ENCODE measurements around the gene RBM39.
A peak's percentile ranks its signal among the peaks of the same experiment; 100 is the strongest.
"Not testable (repeated sequence)": the region's sequence is repeated elsewhere in the genome, so short reads cannot be mapped to it uniquely, and the experiment has no call there.

RBM39 gene

DNA sequence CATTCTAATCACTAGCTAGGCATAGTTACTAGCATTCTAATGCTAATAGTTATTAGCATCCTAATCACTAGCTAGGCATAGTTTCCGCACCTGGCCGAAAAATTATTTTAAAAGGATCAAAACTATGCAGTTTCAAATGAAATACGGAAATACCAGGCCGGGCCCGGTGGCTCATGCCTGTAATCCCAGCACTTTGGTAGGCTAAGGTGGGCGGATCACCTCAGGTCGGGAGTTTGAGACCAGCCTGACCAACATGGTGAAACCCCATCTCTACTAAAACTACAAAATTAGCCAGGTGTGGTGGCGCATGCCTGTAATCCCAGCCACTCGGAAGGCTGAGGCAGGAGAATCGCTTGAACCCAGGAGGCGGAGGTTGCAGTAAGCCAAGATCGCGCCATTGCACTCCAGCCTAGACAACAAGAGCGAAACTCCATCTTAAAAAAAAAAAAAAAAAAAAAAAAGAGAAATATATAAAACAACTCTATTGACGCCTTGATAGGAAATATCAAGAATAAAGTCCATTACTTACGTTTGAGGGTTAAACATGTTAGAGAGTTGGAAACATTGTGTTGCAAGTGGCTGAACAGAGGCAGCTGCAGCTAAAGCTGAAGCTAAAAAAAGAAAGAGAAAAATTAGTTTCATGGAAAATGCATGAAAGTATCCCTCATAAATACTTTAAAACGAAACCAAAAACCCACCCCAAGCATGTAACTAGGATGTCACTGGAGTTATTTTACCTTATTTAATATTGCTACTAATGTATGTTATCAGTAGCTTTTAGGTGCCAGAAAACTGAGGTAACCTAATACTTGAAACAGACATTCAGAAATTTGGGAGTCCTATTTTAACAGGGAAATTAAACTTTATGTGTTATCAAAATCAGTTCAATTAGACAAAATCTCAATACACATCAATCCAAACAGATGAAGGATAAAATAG is 35.2 kb downstream of the RBM39 start:
- not testable (repeated sequence) for DNase-seq (ENCODE audit: low spot score)

DNA sequence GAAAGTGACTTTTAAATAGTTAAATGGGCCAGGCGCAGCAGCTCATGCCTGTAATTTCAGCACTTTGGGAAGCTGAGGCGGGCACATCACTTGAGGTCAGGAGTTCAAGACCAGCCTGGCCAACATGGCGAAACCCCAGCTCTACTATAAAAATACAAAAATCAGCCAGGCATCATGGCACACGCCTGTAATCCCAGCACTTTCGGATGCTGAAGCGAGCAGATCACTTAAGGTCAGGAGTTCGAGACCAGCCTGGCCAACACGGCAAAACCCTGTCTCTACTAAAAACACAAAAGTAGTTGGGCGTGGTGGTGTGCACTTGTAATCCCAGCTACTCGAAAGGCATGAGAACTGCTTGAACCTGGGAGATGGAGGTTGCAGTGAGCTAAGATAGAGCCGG is 36.2 kb downstream of the RBM39 start:
- DNase-seq (ENCODE audit: low spot score): not testable (repeated sequence)

GRCh38 chr20:35704514-35705261 is 37.4 kb downstream of the RBM39 start:
- DNase-seq (ENCODE audit: low spot score): no peak

DNA sequence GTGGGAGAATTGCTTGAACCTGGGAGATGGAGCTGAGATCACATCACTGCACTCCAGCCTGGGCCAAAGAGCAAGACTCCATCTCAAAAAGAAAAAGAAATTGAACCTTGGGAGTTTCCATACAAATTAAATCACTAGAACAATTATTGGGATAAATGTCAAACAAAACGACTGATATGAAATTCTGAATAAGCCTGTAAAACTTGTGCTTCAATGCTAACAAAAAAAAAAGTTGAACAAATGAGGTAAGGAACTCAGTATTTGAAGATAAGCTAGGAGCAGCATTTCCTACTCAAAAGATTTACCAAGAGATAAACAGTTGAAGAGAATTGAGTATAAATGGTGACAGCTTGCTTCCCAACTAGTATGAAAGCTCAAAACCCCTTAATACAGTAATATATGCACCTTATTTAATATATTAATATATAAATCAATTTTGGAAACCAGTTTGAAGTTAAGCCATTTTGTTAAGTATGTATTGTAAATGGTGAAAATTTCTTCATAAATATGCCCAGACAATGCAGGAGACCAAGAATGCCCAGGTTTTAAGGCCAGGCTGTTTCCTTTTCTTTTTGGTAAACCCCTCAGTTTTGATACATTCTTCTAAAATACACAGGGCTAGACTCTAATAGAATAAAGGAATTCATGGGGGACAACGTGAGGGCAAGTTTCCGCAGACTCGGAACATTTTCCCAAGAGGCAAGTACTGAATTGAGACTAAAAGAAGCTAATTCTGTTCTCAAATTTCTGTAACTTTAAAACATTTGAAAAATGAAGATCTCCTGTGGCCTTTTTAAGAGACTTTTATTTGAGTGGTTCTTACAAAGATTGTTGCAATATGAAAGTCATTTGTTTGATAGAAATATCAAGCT is 39.0 kb downstream of the RBM39 start:
- no peak for DNase-seq (ENCODE audit: low spot score)

DNA sequence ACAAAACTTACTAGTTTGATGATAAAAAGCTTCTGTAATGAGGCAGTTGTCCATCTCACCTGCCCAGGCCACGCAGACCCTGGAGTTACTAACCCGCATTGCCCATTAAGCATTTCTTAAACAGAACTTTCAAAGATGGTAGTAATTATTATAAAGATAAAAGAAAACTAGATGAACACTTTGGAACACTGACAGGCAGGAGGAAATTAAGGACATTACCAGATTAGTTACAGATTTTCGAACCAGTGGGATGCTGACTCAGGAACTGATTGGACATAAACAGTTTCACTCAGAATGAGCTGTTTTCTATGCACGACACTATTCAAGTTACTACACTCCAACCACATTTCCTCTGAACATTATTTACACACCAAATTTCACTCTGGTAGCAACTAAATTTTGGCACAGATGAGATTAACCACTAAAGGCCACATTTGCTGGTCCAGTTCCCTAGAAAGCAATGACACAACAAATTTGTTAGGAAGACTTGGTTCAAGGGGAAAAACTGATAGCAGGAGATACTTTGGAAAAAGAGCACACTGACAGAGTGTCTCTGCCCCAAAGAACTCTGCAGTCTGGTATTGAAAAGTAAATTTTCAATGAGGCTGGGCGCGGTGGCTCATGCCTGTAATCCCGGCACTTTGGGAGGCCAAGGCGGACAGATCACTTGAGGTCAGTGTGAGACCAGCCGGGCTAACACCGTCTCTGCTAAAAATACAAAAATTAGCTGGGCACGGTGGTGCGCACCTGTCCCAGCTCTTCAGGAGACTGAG is 39.8 kb downstream of the RBM39 start:
- DNase-seq (ENCODE audit: low spot score): no peak

DNA sequence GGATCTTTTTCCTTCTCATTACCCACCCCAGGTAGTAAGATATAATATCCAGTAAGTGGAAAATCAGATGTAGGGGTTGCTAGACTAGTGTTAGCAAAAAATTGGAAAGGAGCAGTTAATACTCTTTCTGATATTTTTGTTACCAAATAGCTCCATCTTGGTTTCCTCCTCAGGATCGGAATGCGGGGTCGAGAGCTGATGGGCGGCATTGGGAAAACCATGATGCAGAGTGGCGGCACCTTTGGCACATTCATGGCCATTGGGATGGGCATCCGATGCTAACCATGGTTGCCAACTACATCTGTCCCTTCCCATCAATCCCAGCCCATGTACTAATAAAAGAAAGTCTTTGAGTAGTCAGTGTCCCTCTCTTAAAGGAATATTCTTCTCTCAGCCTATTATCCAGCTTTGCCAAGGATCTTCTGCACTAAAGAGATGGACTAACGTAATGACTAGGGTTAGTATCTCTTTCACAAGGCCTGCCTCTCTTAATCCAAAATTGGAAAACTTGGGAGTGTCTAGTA is 41.4 kb downstream of the RBM39 start:
- no peak for DNase-seq (ENCODE audit: low spot score)

- no peak for DNase-seq (ENCODE audit: low spot score)
Observed at GRCh38 chr20:35699957-35700624, 42.0 kb downstream of the RBM39 start.

- peak; percentile 75 for DNase-seq (ENCODE audit: low spot score)
Observed at GRCh38 chr20:35699127-35699956, 42.7 kb downstream of the RBM39 start, which contains the start of the genes NFS1 and ROMO1. Gene NFS1 (minus strand): TSS chr20:35699352. CDS start chr20:35699288, 64 bp downstream. Gene ROMO1 (plus strand): TSS chr20:35699405. CDS start chr20:35699633, 228 bp downstream.

DNA sequence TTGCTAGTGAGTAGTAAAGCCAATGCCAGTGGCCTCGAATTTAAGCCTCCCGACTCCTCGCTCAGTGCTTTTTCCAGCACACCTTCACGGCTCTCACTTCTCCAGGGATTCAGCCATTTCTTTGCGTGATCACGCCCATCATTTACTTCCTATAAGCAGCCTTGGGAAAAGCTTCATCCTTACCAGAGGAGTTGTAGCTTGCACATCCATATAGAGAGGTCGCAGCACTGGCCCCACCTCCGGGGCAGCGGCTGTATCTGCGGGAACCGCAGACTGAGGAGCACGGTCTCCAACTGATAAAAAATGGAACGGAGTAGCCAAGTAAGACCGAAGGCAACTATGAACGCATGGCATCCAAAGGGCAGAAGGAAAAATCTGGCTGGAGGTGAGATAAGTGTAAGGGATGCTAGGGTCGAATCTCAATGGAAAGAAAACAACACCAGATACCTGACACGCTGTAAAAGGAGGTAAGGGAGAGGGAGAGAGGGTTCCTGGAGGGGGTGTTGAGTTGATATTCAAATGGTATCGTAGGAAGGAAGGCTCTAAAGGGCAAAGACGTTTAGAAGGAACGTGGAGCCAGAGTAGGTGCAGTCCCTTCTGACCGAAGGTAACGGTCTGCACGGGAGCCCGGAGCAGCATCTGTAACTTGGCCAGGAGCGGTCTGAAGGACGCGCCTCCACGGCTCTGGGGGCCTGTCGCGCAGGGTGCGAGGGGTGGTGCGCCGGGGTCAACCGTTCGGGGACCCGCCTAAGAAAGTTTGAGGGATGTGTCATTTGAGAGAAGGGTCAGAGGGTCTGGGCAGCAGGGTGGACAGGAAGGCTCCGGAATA is 43.5 kb downstream of the RBM39 start:
- DNase-seq (ENCODE audit: low spot score): no peak

DNA sequence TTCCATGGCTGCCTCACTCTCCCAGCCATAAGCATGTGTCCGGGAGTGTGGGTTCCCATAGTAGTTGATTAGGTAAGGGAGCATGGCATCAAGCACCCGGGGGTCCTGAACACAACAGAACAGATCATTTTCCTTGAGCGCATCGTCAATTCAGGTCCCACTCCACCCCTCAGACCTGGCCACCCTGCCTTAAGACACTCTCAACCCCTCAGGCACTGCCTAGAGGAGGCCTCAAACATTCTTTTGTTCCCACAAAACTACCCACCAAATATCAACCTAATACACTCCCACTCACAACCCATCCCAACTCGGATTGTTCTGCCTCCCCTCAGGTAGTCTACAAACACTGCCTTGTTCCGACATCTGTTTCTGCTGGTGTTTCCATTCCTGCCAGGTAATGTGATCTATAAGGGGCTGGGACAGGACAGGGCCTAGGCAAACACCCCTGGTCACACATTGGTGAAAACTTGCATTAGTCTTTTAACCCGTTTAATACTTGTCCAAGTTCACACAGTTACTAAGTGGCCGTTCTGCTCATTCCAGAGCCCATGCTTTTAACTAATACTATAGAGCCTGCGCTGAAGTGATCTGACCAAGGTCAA is 44.3 kb downstream of the RBM39 start:
- no peak for DNase-seq (ENCODE audit: low spot score)

DNA sequence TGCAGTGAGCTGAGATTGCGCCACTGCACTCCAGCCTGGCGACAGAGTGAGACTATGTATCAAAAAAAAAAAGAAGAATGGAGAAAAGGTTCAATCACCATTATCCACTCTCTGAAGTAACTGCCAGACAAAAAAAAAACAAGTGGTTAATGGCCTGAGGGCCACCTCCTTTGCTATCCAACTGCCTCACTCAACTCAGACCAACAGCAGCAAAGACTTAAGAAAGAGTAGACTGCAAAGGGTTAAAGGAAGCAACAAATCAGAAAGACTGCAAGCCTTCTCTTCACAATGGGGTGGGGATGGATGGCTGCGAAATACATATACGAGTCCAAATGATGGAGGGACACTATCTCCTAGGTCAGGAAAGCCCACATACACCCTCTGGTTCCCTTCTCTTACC is 46.1 kb downstream of the RBM39 start:
- no peak for DNase-seq (ENCODE audit: low spot score)

DNA sequence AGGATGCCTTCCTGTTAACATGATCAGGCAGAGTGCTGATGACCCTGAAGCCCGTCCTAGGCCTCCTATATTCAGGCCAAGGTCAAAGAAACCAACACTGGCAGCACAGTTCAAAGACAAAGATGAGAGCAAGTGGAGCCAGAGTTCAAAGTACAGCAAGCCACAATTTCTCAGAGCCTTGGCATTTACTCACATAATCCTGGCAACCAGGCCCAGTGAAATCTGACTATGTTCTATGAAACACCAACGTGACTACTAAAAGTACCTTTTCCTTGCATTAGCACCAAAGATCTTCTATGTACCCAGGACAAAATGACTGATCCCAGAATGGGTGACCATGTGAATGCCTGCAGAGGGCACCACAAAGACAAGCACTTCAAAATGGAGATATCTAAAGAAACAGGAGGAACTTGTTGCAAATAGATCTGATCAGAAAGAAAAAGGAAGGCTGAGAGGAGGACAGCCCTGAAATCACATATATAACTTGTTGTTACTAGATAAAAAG is 46.8 kb downstream of the RBM39 start:
- DNase-seq (ENCODE audit: low spot score): no peak

- peak; percentile 2 for DNase-seq (ENCODE audit: low spot score)
Observed at GRCh38 chr20:35690265-35690664, 51.8 kb downstream of the RBM39 start.

DNA sequence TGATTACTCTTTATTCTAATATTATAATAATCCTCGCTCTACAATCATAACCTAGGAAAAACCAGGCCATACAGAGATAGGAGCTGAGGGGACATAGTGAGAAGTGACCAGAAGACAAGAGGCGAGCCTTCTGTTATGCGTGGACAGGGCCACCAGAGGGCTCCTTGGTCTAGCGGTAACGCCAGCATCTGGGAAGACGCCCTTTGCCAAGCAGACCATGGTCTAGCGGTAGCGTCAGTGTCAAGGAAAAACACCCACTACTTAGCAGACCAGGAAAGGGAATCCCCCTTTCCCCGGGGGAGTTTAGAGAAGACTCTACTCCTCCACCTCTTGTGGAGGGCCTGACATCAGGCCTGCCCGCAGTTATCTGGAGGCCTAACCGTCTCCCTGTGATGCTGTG is 55.2 kb downstream of the RBM39 start:
- DNase-seq (ENCODE audit: low spot score): peak; percentile 7

- DNase-seq (ENCODE audit: low spot score): not testable (repeated sequence)
Observed at GRCh38 chr20:35685368-35685767, 56.7 kb downstream of the RBM39 start.

GRCh38 chr20:35681960-35682359 is 60.1 kb downstream of the RBM39 start:
- no peak for DNase-seq (ENCODE audit: low spot score)

DNA sequence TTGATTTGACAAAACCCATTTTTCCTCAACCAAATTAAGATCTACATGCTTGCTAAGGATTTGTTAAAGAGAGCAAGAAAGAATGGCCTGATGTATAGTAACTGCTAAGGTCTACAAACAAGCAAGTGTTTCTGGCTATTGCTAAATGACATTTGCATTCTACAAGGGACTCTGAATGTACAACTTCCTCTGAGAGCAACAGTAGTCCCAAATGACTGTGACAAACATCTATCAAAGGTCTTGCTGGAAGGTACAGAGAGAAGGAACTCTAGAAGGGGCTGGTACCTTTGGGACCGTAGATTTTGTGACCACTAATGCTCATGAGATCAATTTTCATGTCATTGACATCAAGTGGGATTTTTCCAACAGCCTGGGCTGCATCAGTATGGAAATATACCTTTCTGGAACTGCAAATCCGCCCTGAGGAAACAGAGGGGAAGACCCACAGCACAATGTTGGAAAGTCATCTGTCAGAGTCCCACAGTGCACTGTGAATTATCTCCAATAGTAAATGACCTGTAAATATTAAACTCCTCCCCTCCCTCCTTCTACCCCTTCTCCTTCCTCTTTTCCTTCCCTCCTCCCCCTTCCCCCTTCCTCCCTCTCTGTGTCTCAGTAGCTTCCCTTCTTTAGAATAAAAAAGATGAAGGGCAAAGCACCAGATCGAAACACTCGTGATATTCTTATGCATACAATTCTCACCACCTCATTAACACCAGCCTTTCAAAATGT is 61.4 kb downstream of the RBM39 start:
- no peak for DNase-seq (ENCODE audit: low spot score)
